ENCODE measurements around the gene BAIAP3. TPM values are rescaled to one million over a fixed set of nuclear protein-coding genes. Genes with fewer than 3 reads are reported as not detected.
"Not testable (repeated sequence)": the region's sequence is repeated elsewhere in the genome, so short reads cannot be mapped to it uniquely, and the experiment has no call there.

The BAIAP3 gene
- total and polyA plus RNA-seq, 10 of the 15 experiments (the other 5 are each of a cell fraction or from before 2014, with no cell fraction given): 0.03 to 0.56 (median 0.17) TPM; not detected in 3

- TF ChIP-seq SPI1 (IDR thresholded peaks at IDR 0.05; ENCODE audit: borderline replicate concordance, insufficient read depth, low read depth, low read length) (no peak), CHD2 (IDR thresholded peaks at IDR 0.05; ENCODE audit: borderline replicate concordance, low read depth, low read length) (no peak), ZBTB11 (CRISPR knock-in tag; IDR thresholded peaks at IDR 0.05) (no peak), STAT3 (IDR thresholded peaks at IDR 0.05; ENCODE audit: low read depth, low read length) (no peak), ZNF217 (IDR thresholded peaks at IDR 0.05) (no peak), NFIC (IDR thresholded peaks at IDR 0.05; ENCODE audit: low read depth, low read length) (no peak), HDGF (IDR thresholded peaks at IDR 0.05) (no peak), NBN (IDR thresholded peaks at IDR 0.05) (no peak), BHLHE40 (IDR thresholded peaks at IDR 0.05; ENCODE audit: borderline replicate concordance in 1 of 2, low read depth in 2 of 2, low read length in 1 of 2) (no peak), CEBPB (IDR thresholded peaks at IDR 0.05; ENCODE audit: borderline replicate concordance in 1 of 2, low read depth in 2 of 2, low read length in 2 of 2) (no peak), RBBP5 (conservative IDR thresholded peaks at IDR 0.05) (no peak), ASH2L (IDR thresholded peaks at IDR 0.05; ENCODE audit: borderline replicate concordance, low read depth) (no peak), CBX3 (IDR thresholded peaks at IDR 0.05; ENCODE audit: borderline replicate concordance, low read depth) (no peak)
These were observed 41.9 kb upstream of the BAIAP3 start (continued) for GRCh38 chr16:1291576-1291974.

- RAD21 ChIA-PET (ENCODE audit: unreplicated experiment); CTCF ChIA-PET; H3K9me3 ChIP-seq (replicated peaks; ENCODE audit: control insufficient read depth, insufficient read depth, low read length); SMC1A ChIA-PET (ENCODE audit: uncharacterized antibody, unreplicated experiment); H3K27ac ChIP-seq (ENCODE audit: control insufficient read depth, insufficient read depth); H3K36me3 ChIP-seq (ENCODE audit: control insufficient read depth in 2 of 2, insufficient read depth in 2 of 2, low read length in 1 of 2); H4K20me1 ChIP-seq (ENCODE audit: control insufficient read depth, insufficient read depth); DNase-seq (ENCODE audit: low read depth, low spot score); ATAC-seq; H3K4me1 ChIP-seq (ENCODE audit: control insufficient read depth, insufficient read depth, low read length); H3K79me2 ChIP-seq (ENCODE audit: control insufficient read depth, insufficient read depth, low read length); POLR2A ChIA-PET; H3K4me3 ChIP-seq; BruUV-seq (replicated peaks); H3K27me3 ChIP-seq (replicated peaks in 1 of 2; ENCODE audit: control insufficient read depth in 2 of 2, insufficient read depth in 2 of 2, low read length in 1 of 2); H2AFZ ChIP-seq (ENCODE audit: control insufficient read depth, low read depth, low read length); H3K4me2 ChIP-seq (ENCODE audit: control insufficient read depth, insufficient read depth); FAIRE-seq; intact Hi-C loops (cut with micrococcal nuclease; ENCODE audit: unreplicated experiment); H3K9ac ChIP-seq (ENCODE audit: control insufficient read depth, insufficient read depth, low read length); in situ Hi-C loops (cut with MboI): not testable (repeated sequence)
- 39% methylated on average over 6 of the region's 6 CpGs for WGBS (ENCODE audit: insufficient coverage, insufficient replicate concordance, low lambda C conversion rate, missing lambda C conversion rate)
These were observed 41.2 kb upstream of the BAIAP3 start for GRCh38 chr16:1292208-1292607.

GRCh38 chr16:1292808-1293207 lies 40.6 kb upstream of the BAIAP3 start:
- H3K9ac ChIP-seq (ENCODE audit: control insufficient read depth, insufficient read depth, low read length); H3K27me3 ChIP-seq (replicated peaks in 1 of 2; ENCODE audit: control insufficient read depth in 2 of 2, insufficient read depth in 2 of 2, low read length in 1 of 2); H3K79me2 ChIP-seq (ENCODE audit: control insufficient read depth, insufficient read depth, low read length); POLR2A ChIA-PET; FAIRE-seq; H3K9me3 ChIP-seq (replicated peaks; ENCODE audit: control insufficient read depth, insufficient read depth, low read length); ATAC-seq; in situ Hi-C loops (cut with MboI); H3K27ac ChIP-seq (ENCODE audit: control insufficient read depth, insufficient read depth); H3K4me3 ChIP-seq; RAD21 ChIA-PET (ENCODE audit: unreplicated experiment); H3K36me3 ChIP-seq (ENCODE audit: control insufficient read depth in 2 of 2, insufficient read depth in 2 of 2, low read length in 1 of 2); H2AFZ ChIP-seq (ENCODE audit: control insufficient read depth, low read depth, low read length); H4K20me1 ChIP-seq (ENCODE audit: control insufficient read depth, insufficient read depth); H3K4me2 ChIP-seq (ENCODE audit: control insufficient read depth, insufficient read depth); H3K4me1 ChIP-seq (ENCODE audit: control insufficient read depth, insufficient read depth, low read length); BruUV-seq (replicated peaks); SMC1A ChIA-PET (ENCODE audit: uncharacterized antibody, unreplicated experiment); intact Hi-C loops (cut with micrococcal nuclease; ENCODE audit: unreplicated experiment); CTCF ChIA-PET; DNase-seq (ENCODE audit: low read depth, low spot score): not testable (repeated sequence)
- WGBS (ENCODE audit: insufficient coverage, insufficient replicate concordance, low lambda C conversion rate, missing lambda C conversion rate): 3% methylated on average over 7 of the region's 8 CpGs
